ENCODE measurements around the gene ZNF74.
"Not testable (repeated sequence)": the region's sequence is repeated elsewhere in the genome, so short reads cannot be mapped to it uniquely, and the experiment has no call there.

Gene ZNF74

GRCh38 chr22:20405291-20405930 is 11.5 kb downstream of the ZNF74 start:
- H3K4me1 ChIP-seq (ENCODE audit: control insufficient read depth, insufficient read depth, low read length) = no peaks in the 10 kb centered on the region
- no peak overlapping the region for H3K9ac ChIP-seq (ENCODE audit: low read depth, low read length)
- no peak overlapping the region for H3K4me3 ChIP-seq (ENCODE audit: low read depth, low read length)
- H3K9me3 ChIP-seq (ENCODE audit: control insufficient read depth, insufficient read depth, low read length) = no peaks in the 10 kb centered on the region
- peaks cover 25% of the 10 kb centered on the region for H3K36me3 ChIP-seq (ENCODE audit: control insufficient read depth, insufficient read depth, low read length)
- no peaks in the 10 kb centered on the region for H3K27me3 ChIP-seq (ENCODE audit: control insufficient read depth, insufficient read depth, low read length)

DNA sequence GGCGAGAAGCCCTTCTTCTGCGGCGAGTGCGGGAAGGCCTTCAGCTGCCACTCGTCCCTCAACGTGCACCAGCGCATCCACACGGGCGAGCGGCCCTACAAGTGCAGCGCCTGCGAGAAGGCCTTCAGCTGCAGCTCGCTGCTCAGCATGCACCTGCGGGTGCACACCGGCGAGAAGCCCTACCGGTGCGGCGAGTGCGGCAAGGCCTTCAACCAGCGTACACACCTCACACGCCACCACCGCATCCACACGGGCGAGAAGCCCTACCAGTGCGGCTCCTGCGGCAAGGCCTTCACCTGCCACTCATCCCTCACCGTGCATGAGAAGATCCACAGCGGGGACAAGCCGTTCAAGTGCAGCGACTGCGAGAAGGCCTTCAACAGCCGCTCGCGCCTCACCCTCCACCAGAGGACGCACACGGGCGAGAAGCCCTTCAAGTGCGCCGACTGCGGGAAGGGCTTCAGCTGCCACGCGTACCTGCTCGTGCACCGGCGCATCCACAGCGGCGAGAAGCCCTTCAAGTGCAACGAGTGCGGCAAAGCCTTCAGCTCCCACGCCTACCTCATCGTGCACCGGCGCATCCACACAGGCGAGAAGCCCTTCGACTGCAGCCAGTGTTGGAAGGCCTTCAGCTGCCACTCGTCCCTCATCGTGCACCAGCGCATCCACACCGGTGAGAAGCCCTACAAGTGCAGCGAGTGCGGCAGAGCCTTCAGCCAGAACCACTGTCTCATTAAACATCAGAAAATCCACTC is 12.2 kb downstream of the ZNF74 start:
- H3K27me3 ChIP-seq (ENCODE audit: control insufficient read depth, insufficient read depth, low read length) = no peaks in the 10 kb centered on the region
- H3K36me3 ChIP-seq (ENCODE audit: control insufficient read depth, insufficient read depth, low read length) = peaks cover 20% of the 10 kb centered on the region
- H3K9me3 ChIP-seq (ENCODE audit: control insufficient read depth, insufficient read depth, low read length) = no peaks in the 10 kb centered on the region
- H3K9ac ChIP-seq (ENCODE audit: low read depth, low read length) = no peak overlapping the region
- no peaks in the 10 kb centered on the region for H3K4me1 ChIP-seq (ENCODE audit: control insufficient read depth, insufficient read depth, low read length)
- H3K4me3 ChIP-seq (ENCODE audit: low read depth, low read length) = no peak overlapping the region

- Histone ChIP-seq H3K9ac (ENCODE audit: low read depth, low read length) (no peak overlapping the region), H3K36me3 (ENCODE audit: control insufficient read depth, insufficient read depth, low read length) (peaks cover 18% of the 10 kb centered on the region), H3K4me1 (ENCODE audit: control insufficient read depth, insufficient read depth, low read length) (no peaks in the 10 kb centered on the region), H3K27me3 (ENCODE audit: control insufficient read depth, insufficient read depth, low read length) (no peaks in the 10 kb centered on the region), H3K4me3 (ENCODE audit: low read depth, low read length) (no peak overlapping the region), H3K9me3 (ENCODE audit: control insufficient read depth, insufficient read depth, low read length) (no peaks in the 10 kb centered on the region)
Measured at GRCh38 chr22:20406686-20407408, 12.9 kb downstream of the ZNF74 start.

GRCh38 chr22:20407829-20408228 is 13.9 kb downstream of the ZNF74 start:
- peaks cover 16% of the 10 kb centered on the region for H3K36me3 ChIP-seq (ENCODE audit: control insufficient read depth, insufficient read depth, low read length)
- no peaks in the 10 kb centered on the region for H3K9me3 ChIP-seq (ENCODE audit: control insufficient read depth, insufficient read depth, low read length)
- H3K27me3 ChIP-seq (ENCODE audit: control insufficient read depth, insufficient read depth, low read length) = no peaks in the 10 kb centered on the region
- H3K4me3 ChIP-seq (ENCODE audit: low read depth, low read length) = no peak overlapping the region
- no peak overlapping the region for H3K9ac ChIP-seq (ENCODE audit: low read depth, low read length)
- no peaks in the 10 kb centered on the region for H3K4me1 ChIP-seq (ENCODE audit: control insufficient read depth, insufficient read depth, low read length)

GRCh38 chr22:20408891-20409290 is 14.9 kb downstream of the ZNF74 start:
- Histone ChIP-seq H3K4me3 (ENCODE audit: low read depth, low read length) (no peak overlapping the region), H3K4me1 (ENCODE audit: control insufficient read depth, insufficient read depth, low read length) (no peaks in the 10 kb centered on the region), H3K9ac (ENCODE audit: low read depth, low read length) (no peak overlapping the region), H3K36me3 (ENCODE audit: control insufficient read depth, insufficient read depth, low read length) (peaks cover 16% of the 10 kb centered on the region), H3K27me3 (ENCODE audit: control insufficient read depth, insufficient read depth, low read length) (no peaks in the 10 kb centered on the region), H3K9me3 (ENCODE audit: control insufficient read depth, insufficient read depth, low read length) (no peaks in the 10 kb centered on the region)

GRCh38 chr22:20409385-20409784 is 15.4 kb downstream of the ZNF74 start:
- H3K4me3 ChIP-seq (ENCODE audit: low read depth, low read length); H3K9ac ChIP-seq (ENCODE audit: low read depth, low read length); H3K9me3 ChIP-seq (ENCODE audit: control insufficient read depth, insufficient read depth, low read length); H3K27me3 ChIP-seq (ENCODE audit: control insufficient read depth, insufficient read depth, low read length); H3K4me1 ChIP-seq (ENCODE audit: control insufficient read depth, insufficient read depth, low read length): not testable (repeated sequence)
- H3K36me3 ChIP-seq (ENCODE audit: control insufficient read depth, insufficient read depth, low read length) = peaks cover 16% of the 10 kb centered on the region

GRCh38 chr22:20412474-20413216 is 18.7 kb downstream of the ZNF74 start:
- Histone ChIP-seq H3K4me3 (ENCODE audit: low read depth, low read length) (no peak overlapping the region), H3K4me1 (ENCODE audit: control insufficient read depth, insufficient read depth, low read length) (no peaks in the 10 kb centered on the region), H3K9ac (ENCODE audit: low read depth, low read length) (no peak overlapping the region), H3K36me3 (ENCODE audit: control insufficient read depth, insufficient read depth, low read length) (no peaks in the 10 kb centered on the region), H3K27me3 (ENCODE audit: control insufficient read depth, insufficient read depth, low read length) (no peaks in the 10 kb centered on the region), H3K9me3 (ENCODE audit: control insufficient read depth, insufficient read depth, low read length) (no peaks in the 10 kb centered on the region)

- no peaks in the 10 kb centered on the region for H3K27me3 ChIP-seq (ENCODE audit: control insufficient read depth, insufficient read depth, low read length)
- no peaks in the 10 kb centered on the region for H3K36me3 ChIP-seq (ENCODE audit: control insufficient read depth, insufficient read depth, low read length)
- no peak overlapping the region for H3K9ac ChIP-seq (ENCODE audit: low read depth, low read length)
- H3K4me3 ChIP-seq (ENCODE audit: low read depth, low read length) = no peak overlapping the region
- no peaks in the 10 kb centered on the region for H3K4me1 ChIP-seq (ENCODE audit: control insufficient read depth, insufficient read depth, low read length)
- no peaks in the 10 kb centered on the region for H3K9me3 ChIP-seq (ENCODE audit: control insufficient read depth, insufficient read depth, low read length)
Measured at GRCh38 chr22:20413217-20414058, 19.5 kb downstream of the ZNF74 start.

GRCh38 chr22:20414059-20414440 is 20.1 kb downstream of the ZNF74 start:
- no peak overlapping the region for H3K4me3 ChIP-seq (ENCODE audit: low read depth, low read length)
- H3K27me3 ChIP-seq (ENCODE audit: control insufficient read depth, insufficient read depth, low read length) = no peaks in the 10 kb centered on the region
- no peaks in the 10 kb centered on the region for H3K9me3 ChIP-seq (ENCODE audit: control insufficient read depth, insufficient read depth, low read length)
- H3K4me1 ChIP-seq (ENCODE audit: control insufficient read depth, insufficient read depth, low read length) = no peaks in the 10 kb centered on the region
- no peaks in the 10 kb centered on the region for H3K36me3 ChIP-seq (ENCODE audit: control insufficient read depth, insufficient read depth, low read length)
- no peak overlapping the region for H3K9ac ChIP-seq (ENCODE audit: low read depth, low read length)

DNA sequence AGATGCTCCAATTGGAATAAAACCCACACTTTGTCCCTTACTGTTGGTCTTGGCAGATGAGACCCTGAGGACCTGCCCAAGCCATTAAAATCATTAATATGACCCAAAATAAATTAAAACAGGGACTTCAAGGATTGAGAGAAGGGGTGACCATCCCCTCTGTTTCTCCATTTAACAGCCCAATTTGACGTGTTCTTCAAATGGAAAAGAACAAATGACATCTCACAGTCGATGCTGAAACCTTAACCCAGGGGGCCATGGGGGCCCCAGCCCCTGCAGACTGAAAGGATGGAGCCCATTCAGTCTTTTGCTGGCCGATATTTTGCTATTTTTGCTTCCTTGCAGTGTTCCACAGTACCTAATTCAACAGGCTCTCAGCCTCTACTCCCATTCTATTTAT is 20.5 kb downstream of the ZNF74 start:
- Histone ChIP-seq H3K9ac (ENCODE audit: low read depth, low read length) (no peak overlapping the region), H3K9me3 (ENCODE audit: control insufficient read depth, insufficient read depth, low read length) (no peaks in the 10 kb centered on the region), H3K27me3 (ENCODE audit: control insufficient read depth, insufficient read depth, low read length) (peaks cover 3% of the 10 kb centered on the region), H3K36me3 (ENCODE audit: control insufficient read depth, insufficient read depth, low read length) (no peaks in the 10 kb centered on the region), H3K4me1 (ENCODE audit: control insufficient read depth, insufficient read depth, low read length) (no peaks in the 10 kb centered on the region), H3K4me3 (ENCODE audit: low read depth, low read length) (no peak overlapping the region)

- H3K27me3 ChIP-seq (ENCODE audit: control insufficient read depth, insufficient read depth, low read length); H3K4me3 ChIP-seq (ENCODE audit: low read depth, low read length); H3K36me3 ChIP-seq (ENCODE audit: control insufficient read depth, insufficient read depth, low read length); H3K4me1 ChIP-seq (ENCODE audit: control insufficient read depth, insufficient read depth, low read length); H3K9me3 ChIP-seq (ENCODE audit: control insufficient read depth, insufficient read depth, low read length); H3K9ac ChIP-seq (ENCODE audit: low read depth, low read length): not testable (repeated sequence)
Measured at GRCh38 chr22:20415241-20415640, 21.3 kb downstream of the ZNF74 start.

Measured in iPS-15b (cell line).